HG03354 (cell line): Measurements from ENCODE around the gene SPATA22.
"Not testable (repeated sequence)": the region's sequence is repeated elsewhere in the genome, so short reads cannot be mapped to it uniquely, and the experiment has no call there.

Experiments
- ATAC-seq: cut with Tn5 transposase; IDR thresholded peaks from one replicate; pipeline ENCODE4 v1.9.1; 2021; ENCODE audit warnings: mild to moderate bottlenecking; ENCODE audit not compliant: unreplicated experiment, poor library complexity, severe bottlenecking

Gene SPATA22

DNA sequence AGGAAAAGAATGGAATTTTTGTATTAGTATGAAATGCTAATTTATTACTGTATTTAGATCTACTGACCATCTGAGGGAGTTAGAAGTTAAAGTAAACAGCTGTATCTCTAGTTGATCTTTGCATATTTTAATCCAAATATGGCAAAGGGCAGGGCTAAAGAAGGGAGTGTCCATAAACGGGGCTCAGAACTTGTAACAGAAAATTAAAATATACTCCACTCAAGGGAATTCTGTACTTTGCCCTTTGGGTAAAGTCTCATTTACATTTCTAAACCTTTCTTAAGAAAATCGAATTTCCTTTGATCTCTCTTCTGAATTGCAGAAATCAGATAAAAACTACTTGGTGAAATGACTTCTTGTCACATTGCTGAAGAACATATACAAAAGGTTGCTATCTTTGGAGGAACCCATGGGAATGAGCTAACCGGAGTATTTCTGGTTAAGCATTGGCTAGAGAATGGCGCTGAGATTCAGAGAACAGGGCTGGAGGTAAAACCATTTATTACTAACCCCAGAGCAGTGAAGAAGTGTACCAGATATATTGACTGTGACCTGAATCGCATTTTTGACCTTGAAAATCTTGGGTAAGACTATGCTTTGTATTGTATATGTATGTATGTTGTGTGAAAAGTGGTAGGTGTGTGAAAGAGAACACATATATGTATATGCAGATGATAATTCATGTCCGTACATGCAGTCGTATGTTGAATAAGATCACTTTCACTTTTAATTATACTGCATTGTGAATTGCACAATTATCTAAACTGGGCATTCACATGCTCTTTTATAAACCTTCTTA, 4.4 kb upstream of the SPATA22 start, which contains the start of gene ASPA:
TSS of gene ASPA (plus strand) at position 186 of the 799 bp plus-strand sequence. CDS start at position 349, 163 bp downstream.
- no peak for ATAC-seq

DNA sequence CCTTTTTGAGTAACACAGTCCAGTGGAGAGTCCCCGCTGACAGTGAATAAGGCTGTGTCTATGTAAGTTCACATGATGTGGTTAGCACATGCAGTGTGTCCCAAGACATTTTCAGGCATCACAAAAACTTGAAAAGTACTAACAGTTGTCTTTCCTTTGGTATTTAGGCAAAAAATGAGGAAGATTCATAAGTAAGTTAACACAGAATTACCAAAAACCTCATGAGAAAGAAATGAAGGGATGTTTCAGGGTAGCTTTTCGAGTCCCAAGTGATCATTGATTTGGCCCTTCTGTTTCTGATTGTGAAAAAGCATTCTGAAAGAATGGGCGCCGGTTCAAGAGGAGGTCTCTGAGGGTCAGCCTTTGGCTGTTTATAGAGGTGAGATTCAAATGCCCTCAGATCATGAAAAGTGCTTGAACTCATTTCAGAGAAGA, 3.6 kb upstream of the SPATA22 start:
- no peak for ATAC-seq

DNA sequence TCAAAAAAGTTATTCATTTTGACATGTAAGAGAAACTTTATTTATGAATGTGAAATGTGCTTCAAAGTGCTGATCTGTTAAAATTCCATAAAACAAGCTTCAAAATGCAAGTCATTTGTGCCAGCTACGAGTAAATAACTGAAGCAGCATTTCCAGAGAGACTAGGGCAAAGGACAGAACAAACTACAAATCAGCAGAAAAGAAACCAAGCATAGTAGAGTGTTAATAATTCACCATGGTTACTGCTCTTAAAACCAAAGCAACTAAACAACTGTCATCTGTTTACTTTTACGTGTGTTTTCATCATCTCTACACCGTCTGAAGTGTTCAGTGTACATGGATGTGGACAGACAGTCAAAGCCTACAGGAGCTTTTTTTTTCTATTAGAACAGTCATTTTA, 2.6 kb upstream of the SPATA22 start:
- no peak for ATAC-seq

DNA sequence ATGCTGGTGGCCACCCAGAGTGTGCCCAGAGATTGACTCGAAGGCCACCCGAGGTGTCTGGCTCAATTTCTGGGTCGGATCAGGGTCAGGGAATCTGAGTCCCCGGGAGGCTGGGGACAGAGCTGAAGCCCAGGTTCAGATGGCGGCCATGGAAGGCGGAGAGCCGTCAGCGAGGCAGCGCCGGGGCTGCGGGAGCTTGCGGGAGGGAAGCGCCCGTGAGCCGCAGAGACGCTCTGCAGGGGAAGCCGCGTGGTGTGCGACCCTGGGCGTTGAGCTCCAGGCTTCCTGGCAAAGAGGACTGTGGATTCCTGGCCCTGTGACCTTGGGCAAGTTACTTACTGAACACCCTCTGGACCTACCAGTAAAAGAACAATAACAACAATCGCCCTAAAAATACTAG, 518 bp upstream of the SPATA22 start:
- ATAC-seq = no peak

DNA sequence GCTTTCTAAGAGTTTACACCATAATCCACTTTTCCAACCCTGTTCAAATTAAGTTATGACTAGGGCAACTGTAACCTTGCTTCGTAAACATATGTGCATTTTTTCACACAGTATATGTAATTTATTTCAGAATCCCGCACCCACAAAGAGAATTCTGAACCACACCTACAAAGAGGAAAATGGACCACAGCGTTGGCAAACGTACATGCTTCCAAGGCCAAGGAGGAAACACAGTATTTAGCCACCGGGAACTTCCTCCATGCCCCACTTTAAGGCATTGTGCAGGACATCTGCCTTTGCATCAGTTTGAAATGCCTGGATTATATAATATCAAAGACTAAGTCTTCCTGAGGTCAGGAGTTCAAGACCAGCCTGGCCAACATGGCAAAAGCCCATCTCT, 2.1 kb downstream of the SPATA22 start:
- ATAC-seq = no peak

DNA sequence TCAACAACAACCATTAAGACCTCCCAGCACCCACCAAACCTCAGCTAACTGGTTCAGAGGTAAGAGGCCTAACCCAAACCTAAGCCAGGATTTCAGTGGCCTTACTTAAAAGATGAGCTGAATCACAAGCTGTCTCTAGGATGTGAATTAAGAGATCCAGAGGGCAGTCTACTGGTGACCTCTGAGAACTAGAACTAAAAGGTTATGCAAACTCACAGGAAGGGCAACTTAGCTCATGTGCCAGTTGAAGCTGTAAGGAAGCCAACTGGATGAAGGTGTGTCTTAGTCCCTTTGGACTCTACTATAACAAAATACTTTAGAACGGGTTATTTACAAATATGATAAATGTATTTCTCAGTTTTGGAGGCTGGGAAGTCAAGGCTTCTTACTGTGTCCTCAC, 5.3 kb downstream of the SPATA22 start:
- not testable (repeated sequence) for ATAC-seq

DNA sequence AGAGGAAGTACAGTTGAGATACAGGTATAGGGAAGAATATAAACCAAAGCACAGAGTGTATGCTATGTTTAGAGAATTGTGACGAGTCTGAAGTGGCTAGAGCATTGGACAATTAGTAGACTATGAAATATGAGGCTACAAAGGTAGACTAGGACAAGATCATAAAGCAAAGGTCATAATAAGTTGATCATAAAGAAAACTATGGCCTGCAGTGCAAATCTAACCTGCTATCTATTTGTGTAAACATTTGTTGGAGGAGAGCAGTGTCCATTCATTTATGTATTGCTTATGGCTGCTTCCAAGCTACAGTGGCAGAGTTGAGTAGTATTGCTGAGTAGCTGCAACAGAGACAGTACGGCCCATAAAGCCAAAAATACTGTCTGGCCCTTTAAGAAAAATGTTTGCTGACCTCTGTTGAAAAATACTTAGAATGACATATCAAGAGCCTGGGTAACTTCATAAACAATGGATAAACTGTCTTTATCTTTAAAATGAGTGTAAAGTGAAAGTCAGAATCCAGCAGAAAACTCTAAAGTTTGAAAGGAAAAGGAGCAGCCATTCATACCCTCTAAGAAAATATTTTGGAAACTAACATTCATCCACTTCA, 23.5 kb downstream of the SPATA22 start:
- no peak for ATAC-seq

DNA sequence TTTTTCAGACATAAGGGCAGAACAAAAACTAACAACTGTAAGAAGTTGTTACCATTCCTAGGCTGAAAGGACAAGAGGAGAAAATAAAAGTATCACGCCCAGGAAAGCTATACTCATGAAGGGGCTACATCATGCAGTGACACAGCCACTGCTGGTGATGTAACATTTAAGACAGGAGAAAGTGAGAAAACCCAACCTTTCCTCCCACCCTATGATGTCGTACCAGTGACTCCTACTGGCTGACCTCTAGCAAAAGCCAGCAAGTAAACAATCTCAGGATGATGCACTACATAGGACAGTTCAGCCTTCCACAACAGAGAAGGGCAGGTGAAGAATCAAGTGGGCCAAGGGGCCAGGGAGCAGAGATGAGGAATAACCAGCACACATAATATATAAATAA, 24.0 kb downstream of the SPATA22 start:
- ATAC-seq = no peak

DNA sequence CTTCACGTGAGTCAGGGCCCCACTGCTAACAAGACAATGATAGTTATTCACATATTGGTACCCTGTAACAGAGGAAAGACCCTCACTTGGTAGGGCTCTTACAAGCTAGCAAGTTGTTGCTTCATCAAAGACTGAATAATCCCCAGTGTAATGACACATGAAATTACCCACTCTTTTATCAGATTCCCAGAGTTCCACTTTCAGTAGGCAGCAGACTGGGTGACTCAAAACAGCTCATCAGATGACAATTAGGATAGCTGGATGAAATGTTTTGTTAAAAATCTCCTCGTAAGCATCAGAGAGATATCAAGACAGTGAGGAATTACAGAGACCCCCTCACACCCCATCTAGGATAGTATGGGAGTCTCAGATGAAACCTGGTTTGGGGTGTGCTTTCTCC, 31.2 kb downstream of the SPATA22 start:
- ATAC-seq = no peak

DNA sequence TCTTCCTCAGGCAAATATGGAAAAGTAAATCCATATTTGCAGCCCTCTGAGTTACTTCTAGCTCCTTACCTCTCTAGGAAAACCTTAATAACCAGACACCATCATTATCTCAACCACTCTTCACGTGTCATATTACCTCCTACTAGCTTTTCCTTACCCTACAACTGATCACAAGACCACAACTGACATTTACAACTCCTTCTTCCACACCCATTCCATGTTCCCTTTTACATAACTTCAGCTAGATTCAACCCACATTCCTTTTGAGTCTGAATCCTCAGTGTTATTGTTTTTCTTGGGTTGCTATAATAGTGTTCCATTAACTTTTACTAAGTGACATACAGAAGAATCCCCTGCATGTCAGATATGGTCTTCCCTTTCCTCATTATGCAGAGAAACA, 33.3 kb downstream of the SPATA22 start:
- no peak for ATAC-seq

DNA sequence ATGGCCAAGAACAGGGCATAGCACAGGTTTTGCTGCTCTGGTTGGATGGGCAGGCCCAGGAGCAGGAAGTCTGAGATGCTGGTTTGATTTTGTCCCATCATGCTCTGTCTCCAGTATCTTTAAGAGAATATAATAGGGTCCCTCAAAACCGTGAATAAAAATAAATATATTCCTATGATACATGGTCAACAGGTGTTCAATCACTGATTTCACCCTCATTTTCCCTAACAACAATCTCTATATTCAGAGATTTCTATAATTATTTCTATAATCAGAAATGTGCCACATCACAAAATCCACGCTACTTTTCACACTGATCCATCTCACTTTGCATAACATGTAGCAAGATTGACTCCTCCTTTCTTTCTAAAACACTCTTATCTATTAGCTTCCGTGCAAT, 37.9 kb downstream of the SPATA22 start, which contains the start of gene OR1E2:
TSS of gene OR1E2 (minus strand) at position 101 of the 400 bp plus-strand sequence. CDS start at position 101, 0 bp downstream.
- no peak for ATAC-seq

DNA sequence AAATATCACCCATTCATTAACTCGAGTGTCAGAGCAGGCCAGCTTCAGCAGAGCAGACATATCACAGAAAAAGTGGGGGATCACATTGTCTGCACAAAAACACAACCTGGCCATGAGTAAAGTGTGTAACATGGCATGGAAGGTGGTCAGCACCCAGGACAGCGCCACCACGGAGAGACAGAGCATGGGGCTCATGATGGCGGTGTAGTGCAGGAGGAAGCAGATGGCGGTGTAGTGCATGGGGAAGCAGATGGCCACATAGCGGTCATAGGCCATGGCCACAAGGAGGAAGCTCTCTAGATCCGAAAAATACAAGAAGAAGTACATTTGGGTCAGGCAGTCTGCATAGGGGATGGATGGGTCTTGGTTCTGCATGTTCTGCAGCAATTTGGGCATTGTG, 38.4 kb downstream of the SPATA22 start:
- ATAC-seq = not testable (repeated sequence)

DNA sequence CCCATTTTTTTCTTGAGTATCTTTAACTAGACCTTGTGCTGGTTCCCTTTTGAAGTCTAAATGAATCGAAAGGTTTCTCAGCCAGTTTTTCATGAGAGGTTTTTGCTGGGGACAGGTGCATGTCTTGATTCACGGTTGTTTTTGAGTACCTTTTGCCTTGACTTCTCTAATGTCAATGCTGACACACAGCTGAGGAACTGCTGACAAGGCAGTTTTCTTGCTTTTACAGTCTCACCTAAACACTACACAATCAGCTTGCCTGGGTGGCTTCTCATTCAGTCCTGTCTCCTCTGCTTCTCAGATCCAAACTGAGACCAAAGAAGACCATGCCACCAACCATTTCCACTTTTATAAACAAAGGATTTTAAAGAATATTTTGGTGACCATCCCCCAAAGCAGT, 53.4 kb downstream of the SPATA22 start:
- no peak for ATAC-seq

DNA sequence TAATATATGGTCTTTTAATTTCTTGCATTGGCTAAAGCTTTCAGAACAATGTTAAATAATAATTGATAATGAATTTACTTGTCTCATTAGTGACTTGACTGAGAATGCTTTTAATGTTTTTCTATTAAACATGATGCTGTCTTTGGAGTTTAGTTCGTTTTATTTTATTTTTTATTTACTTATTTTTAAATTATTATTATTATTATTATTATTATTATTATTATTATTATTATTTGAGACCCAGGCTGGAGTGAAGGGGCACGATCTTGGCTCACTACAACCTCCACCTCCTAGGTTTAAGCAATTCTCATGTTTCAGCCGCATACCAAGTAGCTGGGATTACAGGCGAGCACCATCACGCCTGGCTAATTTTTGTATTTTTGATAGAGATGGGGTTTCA, 56.0 kb downstream of the SPATA22 start:
- no peak for ATAC-seq

DNA sequence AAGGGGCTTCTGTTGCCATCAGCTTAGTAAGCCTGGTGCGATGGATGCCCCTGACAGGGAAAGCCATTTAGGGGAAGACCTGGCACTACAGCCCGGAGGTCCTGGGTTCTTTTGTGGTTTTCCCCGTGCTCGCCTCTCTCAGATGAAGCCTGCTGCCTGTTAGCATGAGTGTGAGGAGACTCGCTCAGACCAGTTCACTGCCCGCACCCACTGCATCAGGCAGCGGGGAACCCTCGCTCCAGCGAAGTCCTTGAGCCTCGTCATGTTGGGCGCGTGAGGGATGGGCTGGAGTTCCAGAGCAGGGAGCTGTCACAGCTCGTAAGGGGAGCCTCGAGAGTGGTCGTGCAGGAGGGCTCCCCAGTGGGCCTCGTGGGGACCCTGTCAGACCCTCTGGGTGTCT, 59.4 kb downstream of the SPATA22 start:
- not testable (repeated sequence) for ATAC-seq

DNA sequence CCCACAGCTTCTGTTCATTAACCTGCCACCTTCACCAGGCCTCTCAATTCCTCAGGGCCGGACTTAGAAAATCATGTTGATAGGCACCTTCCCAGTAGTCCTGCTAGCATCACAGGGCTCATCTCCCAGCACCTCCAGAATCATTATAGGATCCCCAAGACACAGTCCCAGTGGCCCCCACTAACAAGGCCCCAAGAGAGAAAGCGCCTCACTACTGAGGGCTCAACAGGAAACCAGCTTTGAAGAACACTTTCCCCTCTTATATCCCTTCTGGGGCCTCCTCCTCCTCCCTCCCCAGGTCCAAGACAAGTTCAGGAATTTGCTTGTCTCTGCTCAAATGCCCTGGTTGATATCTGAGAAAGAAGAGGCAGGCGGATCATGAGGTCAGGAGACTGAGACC, 60.5 kb downstream of the SPATA22 start, which contains the start of gene OR3A3:
TSS of gene OR3A3 (plus strand) at position 301 of the 400 bp plus-strand sequence.
- no peak for ATAC-seq

DNA sequence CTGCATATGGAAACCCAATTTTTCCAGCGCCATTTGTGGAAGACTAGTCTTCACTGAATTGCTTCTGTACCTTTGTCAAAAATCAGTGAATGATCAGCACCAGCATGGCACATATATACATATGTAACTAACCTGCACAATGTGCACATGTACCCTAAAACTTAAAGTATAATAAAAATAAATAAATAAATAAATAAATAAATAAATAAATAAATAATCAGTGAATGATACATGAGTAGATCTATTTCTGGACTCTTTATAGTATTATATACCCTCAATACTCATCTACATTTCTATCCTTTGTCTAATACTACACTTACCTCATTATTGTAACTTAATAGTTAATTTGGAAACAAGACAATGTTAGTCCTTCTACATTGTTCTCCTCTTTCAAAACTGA, 67.8 kb downstream of the SPATA22 start:
- ATAC-seq = not testable (repeated sequence)

DNA sequence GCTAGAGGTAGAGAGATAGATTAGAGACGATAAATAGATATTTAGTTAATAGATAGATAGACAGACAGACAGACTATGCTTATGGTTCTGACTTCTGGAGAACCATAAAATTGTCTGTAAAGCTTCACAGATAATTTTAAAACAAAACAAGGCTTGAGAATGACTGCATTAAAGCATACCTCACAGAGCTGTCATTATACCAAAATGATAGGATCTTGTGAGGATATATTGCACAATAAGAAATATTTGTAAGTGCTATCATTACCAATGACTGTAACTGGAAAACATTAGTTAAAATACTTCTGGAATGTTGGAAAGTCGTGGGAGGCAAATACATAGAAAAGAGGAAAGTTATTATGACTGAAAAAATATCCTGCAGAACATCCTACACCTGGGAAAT, 69.8 kb downstream of the SPATA22 start:
- no peak for ATAC-seq

DNA sequence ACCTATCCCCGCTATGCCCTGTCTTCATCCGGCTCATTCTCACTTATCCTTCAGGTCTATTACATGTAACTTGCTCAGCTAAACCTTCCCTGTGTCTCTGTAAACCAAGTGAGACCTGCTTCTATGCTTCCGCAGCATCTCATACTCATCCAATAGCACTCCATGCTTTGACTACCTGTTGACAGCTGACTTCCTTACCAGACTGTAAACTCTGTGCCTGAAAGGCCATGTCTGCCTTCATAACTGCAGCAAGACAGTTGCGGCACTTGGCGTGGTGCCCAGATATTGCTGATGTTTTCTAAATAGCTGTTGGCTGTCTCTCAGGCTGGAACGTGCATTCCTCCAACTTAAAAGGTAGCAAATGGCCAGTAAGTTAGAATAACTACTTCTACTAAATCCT, 71.6 kb downstream of the SPATA22 start:
- no peak for ATAC-seq

DNA sequence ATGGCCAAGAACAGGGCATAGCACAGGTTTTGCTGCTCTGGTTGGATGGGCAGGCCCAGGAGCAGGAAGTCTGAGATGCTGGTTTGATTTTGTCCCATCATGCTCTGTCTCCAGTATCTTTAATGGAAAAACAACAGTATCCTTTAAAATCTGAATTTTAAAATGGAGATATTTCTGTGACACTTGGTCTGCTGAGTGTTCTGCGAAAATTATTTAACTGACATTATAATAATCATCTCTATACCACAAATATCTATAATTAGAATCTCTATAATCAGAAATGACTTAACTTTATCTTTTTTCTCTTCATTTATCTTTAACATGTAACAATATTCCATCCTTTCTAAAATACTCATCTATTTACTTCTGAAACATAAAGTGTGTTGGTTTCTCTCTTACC, 73.3 kb downstream of the SPATA22 start, which contains the start of gene OR1E1:
TSS of gene OR1E1 (minus strand) at position 101 of the 400 bp plus-strand sequence. CDS start at position 101, 0 bp downstream.
- no peak for ATAC-seq

DNA sequence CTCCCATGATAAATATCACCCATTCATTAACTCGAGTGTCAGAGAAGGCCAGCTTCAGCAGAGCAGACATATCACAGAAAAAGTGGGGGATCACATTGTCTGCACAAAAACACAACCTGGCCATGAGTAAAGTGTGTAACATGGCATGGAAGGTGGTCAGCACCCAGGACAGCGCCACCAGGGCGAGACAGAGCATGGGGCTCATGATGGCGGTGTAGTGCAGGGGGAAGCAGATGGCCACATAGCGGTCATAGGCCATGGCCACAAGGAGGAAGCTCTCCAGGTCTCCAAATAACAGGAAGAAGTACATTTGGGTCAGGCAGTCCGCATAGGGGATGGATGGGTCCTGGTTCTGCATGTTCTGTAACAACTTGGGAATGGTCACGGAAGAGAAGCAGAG, 73.8 kb downstream of the SPATA22 start:
- ATAC-seq = not testable (repeated sequence)
